ENCODE results near the gene E2F3. TPM values are rescaled to one million over a fixed set of nuclear protein-coding genes. Genes with fewer than 3 reads are reported as not detected.

The E2F3 gene
- total RNA-seq, 4 donors from 2014 or later = 5.8 to 10.7 (median 9.1) TPM

DNA sequence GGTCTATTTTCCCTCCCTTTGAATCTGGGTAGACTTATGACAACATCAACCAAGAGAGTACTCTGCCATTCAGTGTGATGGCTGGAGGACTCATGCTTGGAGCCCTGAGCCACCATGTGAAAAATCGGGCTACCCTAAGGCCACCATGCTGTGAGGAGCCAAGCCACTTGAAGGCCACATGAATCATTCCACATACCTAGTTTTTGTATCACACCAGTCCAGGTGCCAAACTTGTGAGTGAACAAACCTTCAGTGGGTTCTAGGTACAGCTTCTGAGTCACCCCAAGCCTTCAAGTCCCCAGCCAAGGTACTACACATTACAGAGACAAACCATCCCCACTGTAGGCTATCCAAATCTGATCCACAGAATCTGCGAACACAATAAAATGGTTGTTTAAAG, 37.4 kb upstream of the E2F3 start:
- DNase-seq (ENCODE audit: low spot score) = no peak
- ATAC-seq (ENCODE audit: low FRiP score) = no peak
- TF ChIP-seq, protein P1, sequence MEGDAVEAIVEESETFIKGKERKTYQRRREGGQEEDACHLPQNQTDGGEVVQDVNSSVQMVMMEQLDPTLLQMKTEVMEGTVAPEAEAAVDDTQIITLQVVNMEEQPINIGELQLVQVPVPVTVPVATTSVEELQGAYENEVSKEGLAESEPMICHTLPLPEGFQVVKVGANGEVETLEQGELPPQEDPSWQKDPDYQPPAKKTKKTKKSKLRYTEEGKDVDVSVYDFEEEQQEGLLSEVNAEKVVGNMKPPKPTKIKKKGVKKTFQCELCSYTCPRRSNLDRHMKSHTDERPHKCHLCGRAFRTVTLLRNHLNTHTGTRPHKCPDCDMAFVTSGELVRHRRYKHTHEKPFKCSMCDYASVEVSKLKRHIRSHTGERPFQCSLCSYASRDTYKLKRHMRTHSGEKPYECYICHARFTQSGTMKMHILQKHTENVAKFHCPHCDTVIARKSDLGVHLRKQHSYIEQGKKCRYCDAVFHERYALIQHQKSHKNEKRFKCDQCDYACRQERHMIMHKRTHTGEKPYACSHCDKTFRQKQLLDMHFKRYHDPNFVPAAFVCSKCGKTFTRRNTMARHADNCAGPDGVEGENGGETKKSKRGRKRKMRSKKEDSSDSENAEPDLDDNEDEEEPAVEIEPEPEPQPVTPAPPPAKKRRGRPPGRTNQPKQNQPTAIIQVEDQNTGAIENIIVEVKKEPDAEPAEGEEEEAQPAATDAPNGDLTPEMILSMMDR (IDR thresholded peaks at IDR 0.05) = no peak

DNA sequence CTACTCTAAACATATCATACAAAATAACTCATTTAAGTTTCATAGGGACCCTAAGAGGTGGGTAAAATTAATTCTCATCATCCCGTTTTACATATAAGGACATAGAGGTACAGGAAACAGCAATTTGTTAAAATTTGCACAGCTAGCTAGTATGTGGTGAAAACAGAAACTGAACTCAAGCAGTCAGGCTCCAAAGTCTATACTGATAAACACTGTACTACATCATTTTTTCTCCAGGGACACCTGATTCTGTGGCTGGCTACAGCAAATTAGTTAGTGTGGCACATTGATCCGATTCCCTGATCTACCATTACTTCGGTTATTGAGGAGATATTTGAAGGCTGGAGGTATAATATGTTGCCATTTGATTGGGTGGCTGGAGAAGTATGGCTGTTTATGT, 36.2 kb upstream of the E2F3 start:
- DNase-seq (ENCODE audit: low spot score) = no peak
- TF ChIP-seq, protein P1 (IDR thresholded peaks at IDR 0.05) = no peak
- no peak for ATAC-seq (ENCODE audit: low FRiP score)

DNA sequence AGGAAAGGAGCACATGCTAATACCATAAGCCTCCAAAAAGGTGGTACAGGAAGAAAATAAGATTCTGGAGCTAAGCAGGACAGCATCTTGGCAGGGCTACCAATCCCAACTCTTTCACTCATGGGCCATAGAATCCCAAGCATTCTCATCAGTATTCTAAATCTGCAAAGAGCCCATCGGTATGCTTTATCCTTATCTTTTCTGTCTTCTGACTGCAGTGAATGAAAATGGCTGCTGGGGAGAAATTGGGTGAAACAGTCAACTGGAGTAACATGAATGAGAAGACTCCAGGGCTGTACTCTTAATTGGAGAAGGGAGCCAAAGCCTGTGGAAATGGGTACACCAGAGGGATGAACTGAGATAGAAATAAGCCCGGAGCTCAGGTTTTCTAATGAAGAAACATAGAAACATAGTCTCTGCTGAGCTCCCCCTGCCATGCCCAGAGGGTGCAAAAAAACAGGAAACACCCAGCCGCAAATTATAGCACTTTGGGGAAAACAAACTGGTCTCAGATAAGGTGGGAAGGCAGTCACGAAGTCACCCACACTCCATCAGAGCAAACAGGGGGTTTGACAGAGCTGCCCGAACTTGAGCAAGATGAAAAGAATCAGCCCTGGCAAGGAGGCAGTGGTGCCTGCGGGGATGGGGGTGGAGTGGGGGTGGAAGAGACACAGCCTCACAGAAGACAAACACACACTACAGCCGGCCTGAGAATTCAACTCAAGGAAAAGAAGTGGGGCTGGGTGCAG, 35.4 kb upstream of the E2F3 start:
- ATAC-seq (ENCODE audit: low FRiP score) (no peak), DNase-seq (ENCODE audit: low spot score) (no peak)
- TF ChIP-seq, protein P1 (IDR thresholded peaks at IDR 0.05) = no peak

DNA sequence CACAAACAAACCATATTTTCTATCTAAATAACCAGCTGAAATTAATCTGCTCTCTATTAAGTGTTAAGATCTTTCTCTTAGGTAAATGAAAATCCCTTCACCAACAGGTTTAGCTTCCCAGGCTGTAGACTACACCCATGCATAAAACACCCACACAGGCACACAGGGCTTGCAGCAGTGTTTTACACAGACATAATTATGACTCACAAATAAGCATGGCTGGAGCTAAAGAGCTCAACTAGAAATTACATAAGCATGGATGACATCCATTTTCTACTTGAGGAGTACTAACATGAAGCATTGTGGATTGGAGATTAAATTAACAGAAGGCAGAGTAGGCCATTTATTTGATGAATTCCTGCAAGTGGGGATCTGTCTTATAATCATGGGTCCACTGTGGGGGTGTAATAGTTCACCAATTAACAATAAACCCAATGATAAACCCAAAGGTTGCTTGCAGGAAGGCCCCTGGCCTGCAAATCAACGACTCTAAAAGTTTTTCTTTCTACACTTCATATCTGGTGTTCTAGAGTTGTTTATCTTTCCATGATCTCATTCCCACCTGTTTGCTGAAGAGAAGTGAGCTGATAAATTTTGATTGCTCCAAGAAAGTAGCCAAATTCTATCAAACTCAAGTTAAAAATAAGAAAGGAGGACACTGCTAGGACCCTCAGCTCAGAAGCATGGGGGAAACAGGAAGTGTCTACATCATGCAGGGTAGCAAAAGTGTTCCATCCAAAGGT, 33.8 kb upstream of the E2F3 start:
- TF ChIP-seq, protein P1 (IDR thresholded peaks at IDR 0.05) = no peak
- ATAC-seq (ENCODE audit: low FRiP score) = no peak
- DNase-seq (ENCODE audit: low spot score) = no peak

DNA sequence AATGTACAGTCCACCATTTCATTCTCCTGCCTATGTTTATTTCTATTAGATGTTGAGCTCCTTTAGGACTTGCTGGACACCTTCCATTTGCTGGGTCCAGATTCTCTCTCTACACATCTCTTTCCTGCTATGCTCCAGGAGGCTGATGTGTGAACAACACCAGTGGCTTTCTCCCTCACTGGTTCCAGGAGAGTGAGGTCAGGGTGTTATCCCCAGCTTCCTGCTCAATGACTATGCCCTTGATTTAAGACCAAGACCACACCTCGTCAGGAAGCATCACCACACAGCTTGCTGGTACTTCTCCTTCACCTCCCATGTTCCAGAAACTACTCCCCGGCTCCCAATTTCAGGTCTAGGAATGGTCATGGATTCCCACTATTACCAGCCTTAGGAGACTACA, 31.3 kb upstream of the E2F3 start:
- ATAC-seq (ENCODE audit: low FRiP score) (no peak), DNase-seq (ENCODE audit: low spot score) (no peak)
- TF ChIP-seq, protein P1 (IDR thresholded peaks at IDR 0.05) = no peak

DNA sequence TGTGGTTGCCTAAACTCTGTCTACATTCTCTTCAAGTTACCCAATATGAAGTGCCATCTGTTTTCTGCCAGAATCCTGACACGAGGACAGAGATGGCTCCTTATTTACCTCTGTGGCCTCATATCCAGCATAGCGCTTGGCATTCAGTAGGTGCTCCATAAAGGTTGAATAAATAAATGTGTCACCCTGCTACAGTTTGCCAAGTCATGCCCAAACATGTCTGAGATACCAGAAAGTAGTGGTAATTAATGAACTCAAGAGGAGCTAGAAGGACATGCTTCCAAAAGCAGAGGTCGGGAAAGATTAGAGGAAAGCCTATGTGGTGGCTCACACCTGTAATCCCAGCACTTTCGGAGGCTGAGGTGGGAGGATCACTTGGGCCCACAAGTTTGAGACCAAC, 30.9 kb upstream of the E2F3 start:
- ATAC-seq (ENCODE audit: low FRiP score) = no peak
- TF ChIP-seq, protein P1 (IDR thresholded peaks at IDR 0.05) = no peak
- no peak for DNase-seq (ENCODE audit: low spot score)

DNA sequence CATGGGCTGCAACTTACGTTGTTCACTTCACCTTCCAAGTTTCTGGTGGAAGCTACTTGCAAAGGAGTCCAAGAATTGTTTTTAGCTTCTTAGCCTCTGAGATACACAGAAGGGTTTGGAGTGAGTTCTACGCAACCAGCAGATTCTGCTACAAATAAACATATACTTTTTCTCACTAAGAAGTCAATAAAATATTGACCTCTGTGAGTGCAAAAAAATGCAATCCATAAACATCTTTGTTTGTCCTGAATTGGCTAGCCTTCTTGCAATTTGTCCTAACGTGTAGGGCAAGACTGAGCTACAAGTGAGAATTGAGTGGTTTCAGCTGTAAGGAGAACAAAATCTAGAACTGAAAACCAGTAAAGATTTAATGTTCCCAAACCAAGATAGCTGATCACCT, 26.2 kb upstream of the E2F3 start:
- TF ChIP-seq, protein P1 (IDR thresholded peaks at IDR 0.05) = no peak
- no peak for ATAC-seq (ENCODE audit: low FRiP score)
- no peak for DNase-seq (ENCODE audit: low spot score)

Measured in omental fat pad (tissue), 4 donors.